GM12891 (cell line): ENCODE results near the gene CABP2.

Source experiments
- POLR2A ChIP-seq: IDR thresholded peaks from 2 replicates; pipeline ENCODE4 v1.6.1; 2011; ENCODE audit warnings: low read depth, low read length, control low read depth
- POLR2AphosphoS5 ChIP-seq: IDR thresholded peaks from 2 replicates; pipeline ENCODE4 v1.6.1; 2011; ENCODE audit warnings: low read depth, low read length, control low read depth

DNA sequence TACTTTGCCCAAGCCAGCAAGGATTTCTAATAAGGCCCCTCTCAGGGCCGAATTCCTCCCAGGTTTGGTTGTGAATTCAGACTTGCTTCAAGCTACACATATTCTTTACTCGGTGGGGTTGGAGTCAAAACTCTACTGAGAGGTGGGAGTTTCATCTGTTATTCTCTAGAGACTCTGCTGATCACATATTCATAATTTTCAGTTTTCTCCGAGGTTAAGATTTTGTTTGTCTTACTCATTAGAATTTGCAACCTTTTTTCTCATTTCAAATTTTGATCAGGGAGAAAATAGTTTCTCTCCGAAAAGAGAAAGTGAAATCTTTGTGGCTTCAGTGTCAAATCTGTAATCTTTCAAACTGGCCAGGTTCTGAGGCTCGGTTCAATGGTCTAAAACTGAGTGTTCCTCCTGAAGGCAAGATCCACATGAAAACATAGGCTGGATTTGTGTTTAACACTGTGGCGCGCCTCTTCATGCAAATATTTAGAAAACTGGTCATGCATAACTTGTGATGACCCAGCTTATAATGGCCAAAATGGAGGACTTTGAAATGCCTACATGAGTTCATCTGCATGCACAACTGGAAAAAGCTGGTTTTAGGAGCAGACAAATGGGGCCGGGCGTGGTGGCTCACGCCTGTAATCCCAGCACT, 38.8 kb upstream of the CABP2 start:
- TF ChIP-seq POLR2AphosphoS5 = no peak
- TF ChIP-seq POLR2A = no peak
